GM18870 (cell line): ENCODE measurements around the gene CAPN12.

Experiments used
- ATAC-seq: cut with Tn5 transposase; IDR thresholded peaks from one replicate; pipeline ENCODE4 v1.9.1; 2021; ENCODE audit warnings: moderate library complexity; ENCODE audit not compliant: unreplicated experiment

CAPN12 gene

GRCh38 chr19:38739440-38740256 lies 4.6 kb downstream of the CAPN12 start:
- ATAC-seq = no peak

- ATAC-seq = no peak
Measured at GRCh38 chr19:38737921-38738737, 6.1 kb downstream of the CAPN12 start.

GRCh38 chr19:38737281-38737865 lies 6.9 kb downstream of the CAPN12 start:
- no peak for ATAC-seq

- ATAC-seq = no peak
Measured at GRCh38 chr19:38736413-38737280, 7.6 kb downstream of the CAPN12 start.

GRCh38 chr19:38736036-38736412 lies 8.2 kb downstream of the CAPN12 start:
- ATAC-seq = no peak

GRCh38 chr19:38735257-38735686 lies 9.0 kb downstream of the CAPN12 start:
- ATAC-seq = no peak

- no peak for ATAC-seq
Measured at GRCh38 chr19:38734426-38735256, 9.6 kb downstream of the CAPN12 start.

GRCh38 chr19:38734176-38734425 lies 10.2 kb downstream of the CAPN12 start:
- no peak for ATAC-seq

GRCh38 chr19:38733493-38734175 lies 10.6 kb downstream of the CAPN12 start:
- no peak for ATAC-seq

- ATAC-seq = no peak
Measured at GRCh38 chr19:38733241-38733492, 11.1 kb downstream of the CAPN12 start.

GRCh38 chr19:38731654-38732301 lies 12.5 kb downstream of the CAPN12 start:
- ATAC-seq = no peak

GRCh38 chr19:38730731-38731589 lies 13.3 kb downstream of the CAPN12 start:
- no peak for ATAC-seq

- no peak for ATAC-seq
Measured at GRCh38 chr19:38730470-38730730, 13.9 kb downstream of the CAPN12 start.

GRCh38 chr19:38729653-38730469 lies 14.4 kb downstream of the CAPN12 start:
- no peak for ATAC-seq

GRCh38 chr19:38728752-38729541 lies 15.3 kb downstream of the CAPN12 start:
- ATAC-seq = no peak

- no peak for ATAC-seq
Measured at GRCh38 chr19:38727868-38728660, 16.2 kb downstream of the CAPN12 start.
